ENCODE data around the gene ADD3.

ADD3 gene

GRCh38 chr10:110153396-110153795, 145.6 kb downstream of the ADD3 start:
- no peak for DNase-seq (ENCODE audit: low read depth)

DNA sequence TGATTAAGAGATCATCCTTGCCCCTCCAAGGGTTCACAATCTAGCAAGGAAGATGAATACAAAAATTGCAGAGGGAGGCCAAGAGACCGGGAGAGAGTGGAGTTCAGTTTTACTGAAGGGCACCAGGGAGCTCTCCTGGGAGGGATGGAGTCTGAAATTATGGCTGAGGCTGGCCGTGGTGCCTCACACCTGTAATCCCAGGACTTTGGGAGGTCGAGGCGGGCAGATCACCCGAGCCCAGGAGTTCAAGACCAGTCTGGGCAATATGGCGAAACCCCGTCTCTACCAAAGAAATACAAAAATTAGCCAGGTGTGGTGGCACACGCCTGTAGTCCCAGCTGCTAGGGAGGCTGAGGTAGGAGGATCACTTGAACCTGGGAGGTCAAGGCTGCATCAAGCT, 148.3 kb downstream of the ADD3 start:
- DNase-seq (ENCODE audit: low read depth): no peak

- DNase-seq (ENCODE audit: low read depth): no peak
These were observed 150.5 kb downstream of the ADD3 start for GRCh38 chr10:110158051-110159005.

- no peak for DNase-seq (ENCODE audit: low read depth)
These were observed 152.3 kb downstream of the ADD3 start for GRCh38 chr10:110160081-110160480.

GRCh38 chr10:110160522-110160921, 152.7 kb downstream of the ADD3 start:
- DNase-seq (ENCODE audit: low read depth): no peak

DNA sequence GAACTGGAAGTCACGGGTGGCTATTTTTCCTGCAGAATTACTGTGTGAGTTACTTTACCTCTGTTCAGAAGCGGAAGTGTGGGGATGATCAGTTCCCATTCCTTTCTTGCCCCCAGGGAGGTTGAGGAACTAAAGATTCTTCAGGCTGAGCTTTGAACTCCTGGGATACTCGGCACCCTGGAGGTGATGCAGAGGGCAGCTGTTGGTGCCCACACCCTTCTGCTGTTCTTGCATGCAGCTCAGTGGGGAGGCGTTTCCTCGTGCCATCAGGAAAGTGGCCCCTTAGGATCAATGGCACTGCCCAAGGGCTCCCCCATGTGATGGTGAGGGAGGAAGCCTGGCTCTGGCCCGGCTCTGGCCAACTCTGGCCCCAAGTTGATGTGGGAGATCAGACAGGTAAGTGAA, 155.0 kb downstream of the ADD3 start:
- DNase-seq (ENCODE audit: low read depth): no peak

DNA sequence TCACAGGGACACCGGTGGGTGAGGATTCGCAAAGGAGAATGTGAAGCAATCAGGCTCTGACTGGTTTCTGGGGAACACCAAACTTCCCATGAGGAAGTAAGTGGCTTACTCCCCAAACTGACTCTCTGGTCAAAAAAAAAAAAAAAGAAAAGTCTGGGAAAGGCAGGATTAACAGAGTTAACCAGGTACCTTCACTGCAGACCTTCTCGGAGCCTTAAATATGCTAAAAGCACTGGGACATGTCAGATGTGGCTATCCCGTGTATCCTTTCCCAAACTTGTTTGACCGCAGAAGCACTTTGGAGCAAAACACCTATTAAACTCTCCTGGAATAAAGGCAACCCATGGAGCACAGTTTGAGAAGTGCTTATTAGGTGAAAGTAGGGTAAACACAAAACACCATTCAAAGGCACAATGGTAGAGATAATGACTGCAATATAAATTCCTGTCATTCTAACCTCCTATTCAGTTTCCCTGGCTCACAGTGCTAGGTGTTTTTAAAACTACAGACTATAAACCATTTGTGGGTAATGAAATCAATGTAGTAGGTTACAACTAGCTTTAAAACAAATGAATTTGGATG, 155.5 kb downstream of the ADD3 start:
- no peak for DNase-seq (ENCODE audit: low read depth)

GRCh38 chr10:110163841-110164240, 156.1 kb downstream of the ADD3 start:
- no peak for DNase-seq (ENCODE audit: low read depth)

DNA sequence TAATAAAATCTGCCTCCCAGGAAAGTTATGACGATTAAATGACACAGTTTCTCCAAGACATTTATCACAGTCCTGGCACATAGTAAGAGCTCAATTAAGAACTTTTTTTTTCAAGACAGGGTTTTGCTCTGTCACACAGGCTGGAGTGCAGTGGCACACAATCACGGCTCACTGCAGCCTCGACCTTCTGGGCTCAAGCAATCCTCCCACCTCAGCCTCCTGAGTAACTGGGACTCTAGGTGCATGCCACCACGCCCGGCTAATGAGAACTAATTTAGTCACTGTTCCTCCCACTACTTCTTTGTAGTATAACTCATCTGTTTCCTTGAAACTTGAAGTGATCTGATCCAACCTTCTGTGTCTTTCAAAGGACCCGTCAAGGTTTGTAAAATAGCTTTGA, 157.5 kb downstream of the ADD3 start:
- no peak for DNase-seq (ENCODE audit: low read depth)

GRCh38 chr10:110167149-110167548, 159.4 kb downstream of the ADD3 start:
- DNase-seq (ENCODE audit: low read depth): no peak

DNA sequence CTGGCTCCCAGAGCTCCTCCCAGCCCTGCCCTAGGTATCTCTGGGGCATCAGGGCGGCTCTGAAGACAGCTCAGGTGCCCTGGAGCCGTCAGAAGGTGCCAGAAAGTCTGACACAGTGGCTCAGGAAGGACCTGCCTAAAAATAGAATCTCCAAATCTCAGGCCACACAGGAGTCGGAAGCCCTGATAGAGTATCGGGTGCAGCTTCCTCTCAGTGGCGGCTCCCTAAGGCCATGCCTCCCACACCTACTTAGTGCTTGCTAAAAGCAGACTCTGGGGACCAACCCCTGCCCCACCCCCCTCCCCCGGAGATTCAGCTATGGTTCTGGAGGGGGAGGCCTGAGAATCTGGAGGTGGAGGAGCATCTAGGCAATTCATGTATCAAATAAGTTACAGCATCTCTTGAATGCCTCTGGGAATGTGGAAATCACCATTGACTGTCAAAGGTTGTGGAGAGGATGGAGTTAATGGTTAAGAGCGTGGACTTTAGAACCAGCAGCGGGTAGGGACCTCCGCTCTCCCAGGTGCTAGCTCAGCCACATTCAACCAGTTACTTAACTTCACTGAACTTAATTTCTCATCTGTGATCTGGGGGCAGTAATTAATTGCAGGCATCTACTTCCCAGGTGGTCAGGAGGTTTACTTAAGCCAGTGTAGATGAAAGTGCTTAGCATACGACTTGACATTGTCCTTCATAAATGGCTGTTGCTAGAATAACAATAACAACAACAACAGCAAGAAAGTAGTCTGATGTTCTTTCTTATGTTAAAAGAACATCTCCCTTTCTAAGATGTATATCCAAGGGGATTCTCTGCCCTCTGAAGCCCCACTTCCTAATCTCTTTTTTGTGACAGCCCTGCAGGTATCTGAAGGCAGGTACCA, 161.1 kb downstream of the ADD3 start:
- no peak for DNase-seq (ENCODE audit: low read depth)

DNA sequence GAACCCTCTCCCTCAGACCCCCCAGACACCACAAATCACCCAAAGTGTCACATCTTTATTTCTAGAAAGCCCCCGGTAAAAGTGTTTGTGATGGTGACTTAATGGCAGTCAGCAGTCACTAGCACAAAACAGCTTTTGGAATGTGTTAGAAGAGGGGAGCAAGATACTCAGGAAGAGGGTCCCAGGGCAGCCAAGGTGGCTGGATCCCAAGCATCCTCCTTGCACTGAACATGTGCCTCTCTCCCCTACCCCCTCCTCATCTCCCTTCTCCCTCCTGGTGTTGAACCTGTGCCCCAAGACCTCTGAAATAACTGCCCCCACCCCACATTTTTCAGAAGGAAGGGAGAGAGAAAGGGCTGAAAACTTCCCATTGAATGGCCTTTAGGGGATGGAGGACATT, 161.8 kb downstream of the ADD3 start:
- DNase-seq (ENCODE audit: low read depth): no peak

GRCh38 chr10:110170142-110170971, 162.6 kb downstream of the ADD3 start:
- no peak for DNase-seq (ENCODE audit: low read depth)

- DNase-seq (ENCODE audit: low read depth): no peak
These were observed 163.2 kb downstream of the ADD3 start for GRCh38 chr10:110171032-110171431.

- no peak for DNase-seq (ENCODE audit: low read depth)
These were observed 164.4 kb downstream of the ADD3 start for GRCh38 chr10:110172155-110172554.

- DNase-seq (ENCODE audit: low read depth): no peak
These were observed 166.4 kb downstream of the ADD3 start for GRCh38 chr10:110174201-110174600.

DNA sequence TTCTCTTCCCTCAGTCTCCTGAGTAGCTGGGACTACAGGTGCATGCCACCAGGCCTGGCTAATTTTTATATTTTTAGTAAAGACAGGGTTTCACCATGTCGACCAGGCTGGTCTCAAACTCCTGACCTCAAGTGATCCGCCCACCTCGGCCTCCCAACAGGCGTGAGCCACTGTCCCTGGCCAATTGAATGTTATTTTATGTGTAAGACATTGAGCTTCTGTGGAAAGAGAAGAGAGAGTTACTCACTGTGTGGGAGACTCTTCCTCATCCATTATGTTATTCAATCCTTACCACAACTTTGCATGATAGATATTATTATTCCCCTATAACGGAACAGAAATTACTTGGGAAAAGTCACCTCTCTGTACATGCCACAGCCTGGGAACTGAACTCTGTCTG, 167.0 kb downstream of the ADD3 start:
- DNase-seq (ENCODE audit: low read depth): no peak

GRCh38 chr10:110175406-110175805, 167.6 kb downstream of the ADD3 start:
- no peak for DNase-seq (ENCODE audit: low read depth)

DNA sequence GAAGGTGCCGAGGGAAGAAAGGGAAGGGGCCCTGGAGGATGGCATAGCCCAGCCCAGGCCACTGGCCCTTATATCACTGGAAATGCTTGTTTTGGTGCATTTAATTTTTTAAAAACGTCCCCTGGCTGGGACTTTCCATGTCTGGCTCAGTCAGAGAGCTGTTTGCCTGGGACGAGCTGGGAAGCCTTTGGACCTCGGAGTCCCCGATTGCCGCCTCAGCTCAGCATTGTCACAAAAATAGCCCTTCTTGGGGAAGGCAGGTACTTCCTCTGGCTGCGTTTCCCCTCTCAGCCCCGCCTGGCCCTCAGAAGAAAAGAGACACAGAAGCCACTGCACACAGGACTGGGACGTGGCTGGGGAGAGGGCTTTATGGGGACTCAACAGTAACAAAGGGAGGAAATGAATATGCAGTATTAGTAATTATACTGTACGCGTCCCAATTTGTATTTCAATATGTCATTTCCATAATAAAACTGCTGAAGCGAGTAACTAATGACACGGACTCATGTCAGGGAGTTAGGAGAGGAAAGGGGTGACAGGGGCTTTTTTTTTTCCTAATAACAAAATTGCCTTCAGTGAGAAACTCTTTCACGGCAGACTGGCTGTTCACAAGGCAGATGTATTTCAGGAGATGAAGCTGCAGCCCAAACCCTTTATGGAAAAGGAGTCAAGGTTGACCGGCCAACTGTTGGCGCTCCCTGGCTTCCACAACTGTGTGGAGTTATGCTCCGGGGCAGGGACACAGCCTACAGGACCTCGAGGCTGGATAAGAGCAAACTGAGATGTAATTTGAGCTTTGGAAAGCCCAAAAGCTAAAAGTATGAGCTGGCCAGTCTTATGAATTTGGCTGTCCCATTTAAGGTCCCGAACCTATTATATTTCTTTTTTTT, 168.6 kb downstream of the ADD3 start:
- no peak for DNase-seq (ENCODE audit: low read depth)

- DNase-seq (ENCODE audit: low read depth): no peak
These were observed 171.4 kb downstream of the ADD3 start for GRCh38 chr10:110179220-110179619.

- no peak for DNase-seq (ENCODE audit: low read depth)
These were observed 173.7 kb downstream of the ADD3 start for GRCh38 chr10:110181451-110181850.

Measured in fibroblast of gingiva (primary cell).